Daoy (cell line): ENCODE measurements around the gene GNAI2. TPM values are rescaled to one million over a fixed set of nuclear protein-coding genes. Genes with fewer than 3 reads are reported as not detected.
A peak's percentile ranks its signal among the peaks of the same experiment; 100 is the strongest.
"Not testable (repeated sequence)": the region's sequence is repeated elsewhere in the genome, so short reads cannot be mapped to it uniquely, and the experiment has no call there.

Source experiments
- DNase-seq: peaks from one replicate; pipeline ENCODE4 v3.0.0-alpha.2; 2015; ENCODE audit warnings: low read depth
- total RNA-seq: library from RNA; depleted of rRNA; stranded (reverse); fragments of >200 nt; shearing (Covaris generic); gene quantifications from 2 replicates; pipeline ENCODE4 v1.2.3, GENCODE V29; 2014

GNAI2 gene
- total RNA-seq, 1 experiment from 2014 or later = 163 TPM

DNA sequence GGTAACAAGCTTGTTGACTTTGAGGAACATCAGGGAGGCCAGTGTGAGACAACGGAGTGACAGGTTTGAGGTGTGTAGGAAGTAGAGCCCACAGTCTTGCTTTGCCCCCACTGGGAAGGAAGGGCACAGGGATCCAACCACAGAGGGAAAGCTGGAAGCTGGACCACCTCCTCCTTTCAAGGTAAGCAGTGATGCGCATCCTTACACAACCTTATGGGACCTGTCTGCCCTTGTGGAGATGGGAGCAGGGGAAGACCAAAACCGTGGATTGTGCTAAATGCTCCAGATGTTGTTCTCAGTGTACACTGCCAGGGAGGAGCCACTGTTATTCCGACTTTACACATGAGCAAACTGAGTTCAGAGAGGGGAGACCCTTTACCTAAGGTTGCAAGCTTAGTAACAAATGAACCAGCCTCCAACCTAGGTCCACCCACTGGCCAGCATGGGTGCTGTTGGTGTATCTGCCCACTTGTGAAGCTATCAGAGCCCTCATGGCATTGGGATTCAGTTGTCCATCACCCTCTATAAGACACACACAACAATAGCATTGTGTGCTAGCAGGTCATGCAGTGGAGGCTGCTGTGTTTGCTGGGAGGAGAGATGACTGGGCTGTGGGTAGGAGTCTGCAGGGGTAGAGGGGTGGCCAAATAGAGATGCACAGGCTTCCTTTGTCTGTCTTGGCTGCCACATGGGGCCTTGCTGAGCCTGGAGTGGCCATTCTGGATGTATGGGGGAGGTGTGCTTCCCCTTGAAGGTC, 42.3 kb downstream of the GNAI2 start:
- DNase-seq = no peak

DNA sequence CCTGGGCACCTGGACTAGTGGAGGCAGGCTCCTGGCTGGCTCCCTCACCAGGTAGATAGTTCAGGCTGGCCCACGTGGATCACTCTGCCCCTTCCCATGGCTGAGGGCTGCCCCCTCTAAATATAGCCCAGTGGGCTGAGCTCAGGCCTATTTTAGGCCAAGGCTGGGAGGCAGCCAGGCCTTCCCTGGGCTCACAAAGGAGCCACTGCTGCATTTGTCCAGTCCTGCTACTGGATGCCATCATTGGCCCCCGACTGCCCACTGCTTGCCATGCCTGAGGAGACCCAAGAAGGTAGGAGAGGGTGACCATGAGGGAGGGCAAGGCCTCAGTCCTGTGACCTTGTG, 42.8 kb downstream of the GNAI2 start, which contains the start of gene LSMEM2:
Gene LSMEM2 (plus strand): TSS at position 208 of the 345 bp plus-strand sequence. CDS start 27 bp downstream, at position 235.
- DNase-seq = no peak

DNA sequence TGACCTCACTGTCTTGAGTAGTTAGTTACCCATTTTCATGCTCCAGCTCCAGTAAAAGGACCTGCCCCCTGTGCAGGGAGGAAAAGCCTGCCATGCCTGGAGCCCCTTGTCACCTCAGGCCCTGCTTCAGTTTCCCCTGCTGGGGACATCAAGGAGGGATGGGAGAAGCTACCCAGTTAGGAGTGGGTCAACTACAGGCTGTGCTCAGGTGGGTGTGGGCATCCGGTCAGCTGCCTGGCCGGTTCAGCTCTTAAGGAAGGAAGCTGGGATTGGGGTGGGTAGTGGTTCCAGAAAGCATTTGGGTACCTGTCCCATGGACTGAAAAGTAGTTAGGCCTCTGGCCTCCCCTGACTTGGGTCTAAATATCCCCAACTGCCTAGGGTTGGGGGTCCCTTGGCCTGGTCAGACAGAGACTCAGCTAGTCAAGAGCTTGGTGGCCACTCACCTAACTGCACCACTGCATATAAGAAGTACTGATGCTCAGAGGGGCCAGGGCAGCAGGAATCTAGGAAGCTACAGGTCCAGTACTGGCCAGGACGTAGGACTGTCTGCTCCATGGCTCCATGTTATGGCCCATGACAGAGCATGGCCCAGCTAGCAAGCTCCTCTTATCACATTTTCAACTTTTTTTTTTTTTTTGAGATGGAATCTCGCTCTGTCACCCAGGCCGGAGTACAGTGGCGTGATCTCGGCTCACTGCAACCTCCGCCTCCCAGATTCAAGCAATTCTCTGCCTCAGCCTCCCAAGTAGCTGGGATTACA, 43.4 kb downstream of the GNAI2 start:
- DNase-seq = no peak

DNA sequence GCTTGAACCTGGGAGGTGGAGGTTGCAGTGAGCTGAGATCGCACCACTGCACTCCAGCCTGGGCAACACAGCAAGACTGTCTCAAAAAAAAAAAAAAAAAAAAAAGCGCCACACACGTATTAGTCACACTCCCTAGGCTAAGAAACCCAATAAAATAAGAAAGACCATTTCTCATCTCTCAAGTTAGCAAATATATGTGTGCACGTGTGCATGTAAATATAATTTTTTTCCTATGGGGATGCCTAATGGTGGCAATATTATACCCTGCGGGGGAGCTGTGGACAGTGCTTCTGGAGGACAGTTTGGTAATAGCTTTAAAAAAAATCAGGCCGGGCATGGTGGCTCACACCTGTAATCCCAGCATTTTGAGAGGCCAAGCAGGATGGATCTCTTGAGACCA, 48.1 kb downstream of the GNAI2 start:
- DNase-seq = not testable (repeated sequence)

DNA sequence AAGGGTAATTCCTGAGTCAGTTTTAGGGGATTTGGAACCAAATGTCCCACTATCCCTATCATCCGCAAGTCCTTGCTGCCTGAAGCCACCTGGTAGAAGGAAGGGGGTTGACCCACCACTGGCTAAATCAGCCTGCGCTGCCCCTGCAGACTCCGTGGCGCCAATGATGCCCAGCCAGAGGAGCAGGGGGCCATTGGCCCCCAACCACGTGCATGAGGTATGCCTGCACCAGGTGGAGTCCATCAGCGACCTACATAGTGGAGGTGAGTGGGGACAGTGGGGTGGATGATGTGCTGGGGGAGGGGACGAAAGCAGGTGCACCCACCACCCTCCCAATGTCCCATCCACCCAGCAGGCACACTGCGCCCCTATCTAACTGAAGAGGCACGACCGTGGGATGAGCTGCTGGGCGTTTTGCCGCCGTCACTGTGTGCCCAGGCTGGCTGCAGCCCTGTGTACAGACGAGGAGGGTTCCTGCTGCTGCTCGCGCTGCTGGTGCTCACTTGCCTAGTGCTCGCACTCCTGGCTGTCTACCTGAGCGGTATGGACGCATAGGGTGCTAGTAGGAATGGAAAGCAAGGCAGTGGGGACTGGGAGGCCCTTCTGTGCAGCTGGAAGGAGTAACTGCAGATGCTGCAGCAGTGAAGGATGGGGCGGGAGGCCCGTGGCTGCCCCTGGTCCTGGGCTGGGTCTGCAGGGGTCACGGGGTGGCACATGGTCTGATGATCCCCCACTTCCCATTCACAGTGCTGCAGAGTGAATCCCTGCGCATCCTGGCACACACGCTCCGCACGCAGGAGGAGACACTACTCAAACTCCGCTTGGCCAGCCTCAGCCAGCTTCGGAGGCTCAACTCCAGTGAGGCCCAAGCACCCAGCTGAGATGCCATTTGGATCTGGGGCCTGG, 50.6 kb downstream of the GNAI2 start:
- no peak for DNase-seq

DNA sequence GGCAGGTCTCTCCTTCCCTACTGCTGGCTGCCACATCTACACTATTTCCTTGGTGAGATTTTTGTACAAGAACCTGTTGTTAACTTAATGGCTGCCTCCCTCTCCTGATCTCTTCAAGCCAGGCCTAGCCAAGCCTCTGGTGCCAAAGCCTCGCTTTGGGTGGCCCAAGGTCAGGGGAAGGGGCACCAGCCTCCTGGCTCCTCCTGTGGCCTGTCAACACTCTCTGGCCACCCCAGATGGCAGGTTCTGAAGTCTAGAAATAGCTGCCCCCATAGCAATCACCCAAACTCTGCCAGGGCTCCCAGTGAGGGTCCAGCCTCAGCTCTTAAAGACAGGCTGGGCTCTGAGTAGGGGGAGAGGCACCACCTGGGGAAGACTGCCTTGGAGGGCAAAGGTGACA, 51.3 kb downstream of the GNAI2 start:
- no peak for DNase-seq

DNA sequence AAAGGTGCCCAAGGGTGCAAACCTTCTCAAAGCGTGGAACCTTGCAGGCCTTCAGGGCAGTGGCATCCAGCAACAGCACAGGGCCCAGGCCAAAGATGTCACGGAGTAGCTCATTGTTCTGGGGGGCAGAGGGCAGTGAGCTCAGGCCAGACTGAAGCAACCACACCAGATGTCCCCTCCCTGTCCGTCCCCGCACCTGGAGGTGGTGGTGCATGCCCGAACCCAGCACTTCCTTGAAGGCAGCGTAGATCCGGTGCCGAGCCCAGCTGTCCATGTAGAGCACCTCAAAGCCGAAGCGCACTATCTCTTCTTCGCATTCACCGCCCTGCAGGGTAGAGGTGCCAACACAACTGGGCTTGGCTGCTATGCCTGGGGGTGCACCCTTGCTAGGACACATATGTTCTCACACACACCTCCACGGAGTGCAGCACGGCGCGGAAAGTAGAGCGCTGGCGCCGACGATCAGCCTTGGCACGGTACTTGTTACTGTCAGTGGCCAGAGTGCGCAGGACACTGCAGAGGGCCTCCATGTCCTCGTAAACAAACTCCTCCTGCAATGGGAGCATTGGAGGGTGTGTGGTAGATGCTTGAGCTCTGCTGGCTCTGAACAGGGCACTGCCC, 52.5 kb downstream of the GNAI2 start:
- DNase-seq = no peak

DNA sequence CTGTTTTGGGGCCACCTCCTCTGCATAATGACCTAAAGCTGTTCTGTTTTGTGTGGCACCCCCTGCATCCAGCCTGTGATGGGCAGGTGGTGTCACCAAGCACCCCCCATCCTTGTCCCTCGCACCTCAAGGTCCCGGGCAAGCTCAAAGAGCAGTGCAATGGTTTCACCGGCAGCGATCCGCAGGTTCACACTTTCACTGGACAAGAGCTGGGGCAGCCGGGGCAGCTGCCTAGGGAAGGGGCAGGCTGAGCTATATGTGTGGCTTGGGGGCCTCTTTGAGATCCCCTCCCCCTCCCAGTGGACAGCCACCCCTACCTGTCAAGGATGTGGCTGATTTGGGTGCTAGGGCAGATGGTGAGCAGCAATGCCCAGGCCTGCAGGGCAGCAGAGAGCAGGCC, 53.1 kb downstream of the GNAI2 start:
- DNase-seq = no peak

DNA sequence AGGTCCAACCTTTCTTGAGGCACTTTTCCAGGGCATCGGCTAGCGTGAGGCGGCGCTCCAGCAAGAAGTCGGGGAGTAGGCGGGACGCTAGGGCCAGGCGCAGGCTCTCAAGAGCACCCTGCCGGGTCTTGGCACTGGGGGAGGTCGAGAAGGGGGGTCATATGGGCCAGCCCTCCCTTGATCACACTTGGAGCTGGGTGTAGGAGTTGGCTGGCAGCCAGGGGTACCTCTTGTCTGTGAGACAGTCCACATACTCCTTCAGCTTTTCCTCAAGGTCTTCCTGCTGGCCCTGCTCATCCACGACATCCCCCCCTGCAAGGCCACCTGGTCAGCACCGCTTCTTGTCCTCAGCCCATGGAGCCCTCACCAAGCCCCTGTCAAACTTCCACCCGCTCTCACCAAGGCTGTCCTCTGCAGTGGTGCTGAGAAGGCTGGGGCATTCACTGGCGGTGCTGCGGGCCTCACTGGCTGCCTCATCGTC, 54.2 kb downstream of the GNAI2 start:
- DNase-seq = no peak

DNA sequence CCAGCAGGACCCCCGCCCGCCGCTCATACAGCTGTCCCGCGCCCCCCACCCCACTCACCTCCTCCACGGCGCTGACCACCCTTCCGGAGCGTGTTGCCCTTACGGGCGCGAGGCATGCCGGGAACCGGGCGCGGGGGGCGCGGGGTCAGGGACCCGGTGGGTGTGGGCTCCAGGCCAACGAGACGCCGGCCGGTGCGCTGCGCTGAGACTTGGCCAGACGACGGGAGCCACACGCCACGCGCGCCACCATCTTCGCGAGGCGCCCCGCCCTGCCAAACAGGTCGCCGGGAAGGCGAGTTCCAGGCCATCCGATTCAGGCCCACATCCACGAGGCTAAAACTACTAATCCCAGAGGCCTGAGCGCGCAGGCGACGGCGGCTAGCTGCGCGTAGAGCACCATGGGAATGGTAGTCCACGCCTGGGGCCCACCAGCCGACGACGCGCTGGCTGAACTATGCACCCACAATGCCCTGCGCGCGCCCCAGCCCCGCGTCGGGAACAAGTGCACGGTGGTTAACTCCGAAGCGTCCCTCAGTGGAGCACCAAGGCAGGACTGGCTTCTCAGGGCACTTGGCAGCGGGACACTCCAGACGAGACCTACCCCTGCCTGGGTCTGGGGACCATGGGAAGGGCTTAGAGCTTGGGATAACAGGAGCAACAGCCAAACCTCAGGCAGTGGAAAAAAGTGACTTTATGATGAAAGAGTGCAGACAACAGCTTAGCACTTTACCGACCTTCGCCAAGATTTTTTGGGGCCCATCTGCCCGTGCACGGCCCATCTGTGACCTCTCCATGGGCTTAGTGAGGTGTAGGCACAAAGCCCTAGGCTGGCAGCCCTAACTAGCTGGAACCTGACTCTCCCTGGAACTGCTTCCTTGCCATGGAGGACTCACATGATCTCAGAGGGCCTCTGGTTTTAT, 56.4 kb downstream of the GNAI2 start, which contains the start of gene IFRD2:
Gene IFRD2 (minus strand): TSS at position 271 of the 920 bp plus-strand sequence. CDS start 155 bp downstream, at position 116.
- DNase-seq = peak; percentile 97

DNA sequence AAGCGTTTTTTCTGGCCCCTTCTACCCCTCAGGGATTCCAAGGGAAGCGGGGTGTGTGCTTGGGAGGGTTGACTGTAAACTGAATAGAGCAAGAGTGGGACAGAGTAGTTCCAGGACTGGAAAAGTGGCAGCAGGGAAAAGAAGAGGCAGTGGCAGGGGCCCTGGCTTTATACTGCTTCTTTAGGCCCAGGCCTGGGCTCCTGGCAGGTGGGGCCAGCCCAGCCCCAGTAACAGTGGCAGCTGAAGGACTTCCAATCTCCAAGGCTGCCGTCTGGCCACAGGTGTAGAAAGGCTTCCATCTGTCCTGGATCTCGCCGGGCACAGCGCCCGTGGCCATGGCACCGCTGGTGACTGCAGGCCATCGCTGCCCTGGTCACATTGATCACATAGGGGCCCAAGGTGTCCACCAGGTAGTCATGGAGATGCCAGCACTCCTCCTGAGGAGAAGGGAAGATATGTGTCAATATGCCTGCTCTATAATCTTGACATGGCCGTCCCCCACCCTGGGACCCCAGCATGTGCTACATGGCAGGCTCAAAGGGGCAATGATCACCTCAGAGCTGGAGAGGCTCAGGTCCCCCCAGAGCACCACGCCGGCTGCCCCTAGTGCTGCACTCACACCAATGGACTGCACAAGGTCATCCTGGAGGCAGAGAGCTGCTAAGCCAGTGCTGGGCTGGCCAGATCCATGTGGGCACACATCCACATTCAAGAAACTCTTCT, 57.2 kb downstream of the GNAI2 start:
- DNase-seq = no peak

DNA sequence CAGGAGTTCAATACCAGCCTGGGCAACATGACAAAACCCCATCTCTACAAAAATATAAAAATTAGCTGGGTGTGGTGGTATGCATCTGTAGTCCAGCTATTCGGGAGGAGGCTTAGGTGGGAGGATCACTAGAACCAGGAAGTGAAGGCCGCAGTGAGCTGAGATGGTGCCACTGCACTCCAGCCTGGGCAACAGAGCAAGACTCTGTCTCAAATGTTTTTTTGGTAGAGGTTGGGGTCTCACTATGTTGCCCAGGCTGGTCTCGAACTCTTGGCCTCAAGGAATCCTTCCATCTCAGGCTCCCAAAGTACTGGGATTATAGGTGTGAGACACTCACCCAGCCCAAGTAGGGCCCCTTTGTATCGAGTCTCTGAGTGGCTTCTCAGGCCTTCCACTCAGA, 58.1 kb downstream of the GNAI2 start:
- no peak for DNase-seq

DNA sequence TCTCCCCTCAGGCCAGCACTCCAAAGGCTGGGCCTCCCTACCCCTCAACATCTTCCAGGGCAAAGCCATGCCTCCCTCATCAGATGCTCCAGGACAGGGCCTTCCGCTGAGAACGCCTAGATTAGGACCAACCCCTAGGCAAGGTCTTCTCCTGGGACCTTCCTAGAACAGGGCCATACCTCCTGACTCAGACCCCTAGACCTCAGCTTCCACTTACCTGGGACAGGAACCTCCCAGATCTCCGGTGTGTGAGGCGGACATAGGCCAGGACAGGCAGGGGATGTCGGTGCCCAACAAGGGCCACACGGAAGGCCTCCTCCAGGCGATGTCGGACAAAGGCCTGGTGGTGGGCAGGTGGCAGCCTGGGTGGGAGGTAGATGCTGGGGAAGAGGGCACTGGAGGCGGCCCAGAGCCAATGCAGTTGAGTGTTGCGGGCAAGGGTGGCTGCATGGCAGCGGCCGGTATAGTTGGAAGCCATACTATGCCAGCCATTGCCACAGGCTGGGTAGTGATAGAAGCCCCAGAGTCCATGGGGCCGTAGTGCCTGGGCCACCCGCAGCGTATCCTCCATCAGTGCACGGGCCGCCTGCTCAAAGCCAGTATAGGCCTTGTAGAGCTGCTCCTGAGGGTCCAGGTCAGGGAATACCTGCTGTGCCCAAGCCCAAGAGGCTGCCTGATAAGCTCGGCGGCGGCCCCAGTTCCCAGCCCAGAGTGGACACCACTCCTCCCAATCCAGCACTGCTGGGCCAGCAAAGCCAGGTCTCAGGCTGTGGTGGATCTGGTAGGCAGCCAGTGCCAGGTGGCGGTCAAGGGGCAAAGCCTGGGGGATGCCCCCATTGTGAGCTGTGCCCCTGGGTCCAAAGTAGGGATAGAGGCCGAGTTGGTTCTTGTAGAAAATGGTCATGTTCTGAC, 58.7 kb downstream of the GNAI2 start:
- DNase-seq = no peak

DNA sequence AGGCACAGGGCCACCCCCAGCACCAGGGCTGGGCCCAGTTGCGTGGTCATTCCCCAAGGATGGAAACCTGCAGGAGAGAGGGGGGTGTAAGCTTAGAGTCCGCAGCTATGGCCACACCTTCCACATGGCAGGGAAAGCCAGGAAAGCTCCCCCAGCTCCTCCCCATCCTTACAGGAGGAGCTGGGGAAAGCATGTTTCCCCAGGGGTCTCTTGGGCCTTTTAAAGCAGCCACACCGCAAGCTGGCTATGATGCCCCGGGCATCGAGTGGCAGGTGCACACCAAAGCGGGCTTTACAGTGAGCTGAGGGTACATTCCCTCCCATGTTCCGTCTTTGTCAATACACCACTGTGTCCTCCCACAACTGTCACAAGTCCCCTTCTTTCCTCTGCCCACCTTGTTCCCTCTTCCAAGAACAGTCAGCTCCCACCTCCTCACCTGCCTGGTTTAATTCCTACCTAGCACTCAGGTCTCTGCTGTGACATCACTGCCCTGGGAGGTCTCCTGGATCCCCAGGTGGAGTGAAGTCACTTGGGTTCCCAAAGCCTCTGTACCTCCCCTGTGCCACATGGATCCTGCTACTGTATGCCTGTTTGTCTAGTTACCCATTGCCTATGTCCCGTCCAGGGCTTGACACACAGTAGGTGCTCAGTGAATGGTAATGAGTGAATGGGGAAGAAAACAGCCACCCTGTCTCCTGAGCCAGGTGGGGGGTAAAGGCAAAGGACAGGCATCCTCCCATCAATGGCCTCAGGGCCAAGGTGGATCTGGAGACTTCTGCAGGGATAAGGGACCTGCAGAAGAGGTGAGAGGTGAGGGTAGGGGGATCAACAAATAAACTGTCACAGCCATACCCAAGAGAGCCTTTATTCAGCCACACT, 59.8 kb downstream of the GNAI2 start:
- DNase-seq = no peak

DNA sequence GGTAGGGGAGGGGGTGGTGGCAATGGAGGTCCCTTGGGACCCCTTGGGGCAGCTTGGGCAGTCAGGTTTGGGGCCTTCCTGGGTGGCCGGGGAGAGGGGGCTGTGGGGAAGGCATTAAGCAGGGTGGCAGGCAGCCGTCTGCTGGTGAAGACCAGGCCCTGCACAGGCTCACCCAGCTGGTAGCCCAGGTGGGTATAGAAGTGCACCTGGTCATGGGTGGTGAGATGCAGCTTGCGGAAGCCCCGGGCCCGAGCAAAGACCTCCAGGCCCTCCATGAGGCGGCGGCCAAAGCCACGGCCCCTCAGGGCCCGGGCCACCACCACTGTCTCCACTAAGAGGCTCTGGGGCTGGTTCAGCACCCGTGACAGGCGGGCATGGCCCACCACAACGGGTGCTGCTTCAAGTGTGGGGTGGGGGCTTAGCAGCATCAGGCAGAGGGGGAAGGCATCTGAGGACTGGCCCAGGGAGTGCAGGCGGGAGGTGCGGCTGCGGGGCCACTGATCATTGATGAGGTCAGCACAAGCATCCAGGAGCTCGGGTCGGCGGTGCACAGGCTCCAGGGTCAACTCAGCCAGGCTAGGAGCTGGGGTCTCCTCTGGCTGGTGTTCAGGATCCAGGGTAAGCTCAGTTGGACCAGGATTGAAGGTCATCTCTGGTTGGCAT, 60.8 kb downstream of the GNAI2 start:
- no peak for DNase-seq

DNA sequence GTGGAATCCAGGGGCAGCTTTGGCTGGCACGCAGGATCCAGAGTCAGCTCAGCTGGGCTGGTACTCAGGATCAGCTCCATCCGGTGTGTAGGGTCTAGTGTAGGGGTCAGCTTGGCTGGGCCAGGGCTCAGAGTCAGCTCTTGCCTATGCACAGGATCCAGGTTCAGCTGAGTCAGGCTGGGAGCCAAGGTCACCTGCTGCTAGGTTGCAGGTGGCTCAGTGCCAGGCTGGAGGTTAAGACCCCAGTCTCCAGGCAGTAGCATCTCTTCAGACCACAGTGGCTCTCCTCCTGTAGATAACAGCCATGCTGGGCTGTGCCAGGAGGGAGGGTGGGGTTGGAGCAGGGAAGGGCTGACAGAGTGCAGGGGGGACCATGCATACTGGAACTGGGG, 61.4 kb downstream of the GNAI2 start:
- no peak for DNase-seq
